Suprapubic skin (tissue), 4 donors: Measurements from ENCODE around the gene MAS1L. TPM values are rescaled to one million over a fixed set of nuclear protein-coding genes. Genes with fewer than 3 reads are reported as not detected.
A peak's percentile ranks its signal among the peaks of the same experiment; 100 is the strongest.

Experiments used
- DNase-seq, 2 donors: peaks; one replicate each; pipeline ENCODE4 v3.0.0-alpha.2; 2019; ENCODE audit warnings: low spot score in 2 of 2
- H3K27ac ChIP-seq: fragments of 200-600 bp; sonication (generic); one replicate; pipeline ENCODE4 v1.5.1; 2019
- H3K27me3 ChIP-seq: fragments of 200-600 bp; sonication (generic); one replicate; pipeline ENCODE4 v1.5.1; 2019
- H3K36me3 ChIP-seq: fragments of 200-600 bp; sonication (generic); one replicate; pipeline ENCODE4 v1.5.1; 2019
- H3K4me1 ChIP-seq: fragments of 200-600 bp; sonication (generic); one replicate; pipeline ENCODE4 v1.5.1; 2019
- H3K4me3 ChIP-seq: fragments of 200-600 bp; sonication (generic); one replicate; pipeline ENCODE4 v1.5.1; 2019; ENCODE audit warnings: mild to moderate bottlenecking
- H3K9me3 ChIP-seq: fragments of 200-600 bp; sonication (generic); one replicate; pipeline ENCODE4 v1.5.1; 2019
- CTCF ChIP-seq, 2 donors: fragments of 200-600 bp in 1 of 2; fragments of 450-650 bp in 1 of 2; sonication (generic) in 1 of 2; IDR thresholded peaks; one replicate each; pipeline ENCODE4 v1.5.1; 2016 to 2019; ENCODE audit warnings: antibody characterized with exemption in 2 of 2, mild to moderate bottlenecking in 1 of 2, moderate library complexity in 1 of 2
- EP300 ChIP-seq: sonication (generic); formaldehyde crosslinking; IDR thresholded peaks from one replicate; pipeline ENCODE4 v1.6.1; 2017; ENCODE audit warnings: antibody characterized with exemption
- POLR2A ChIP-seq, 2 donors: fragments of 450-650 bp; IDR thresholded peaks; one replicate each; pipeline ENCODE4 v1.6.1; 2017; ENCODE audit warnings: antibody characterized with exemption in 2 of 2, mild to moderate bottlenecking in 2 of 2, moderate library complexity in 2 of 2
- POLR2AphosphoS5 ChIP-seq, 3 donors: sonication (generic); formaldehyde crosslinking; IDR thresholded peaks; one replicate each; pipeline ENCODE4 v1.6.1; 2017; ENCODE audit warnings: antibody characterized with exemption in 3 of 3
- WGBS: methylation state at CpG from one replicate; pipeline ENCODE4 v1.1.5; 2018; 5-methylcytosine and 5-hydroxymethylcytosine counted together
- total RNA-seq, 4 donors: library from RNA; depleted of rRNA; stranded (reverse); fragments of >200 nt; gene quantifications; one replicate each; pipeline ENCODE4 v1.1.0, GENCODE V29; 2016

MAS1L gene
- total RNA-seq, 4 donors from 2014 or later = not detected

- H3K4me3 ChIP-seq = no peak overlapping the region
- no peaks in the 10 kb centered on the region for H3K4me1 ChIP-seq
- H3K27me3 ChIP-seq = peaks cover 3% of the 10 kb centered on the region
- 40% methylated on average over 4 of the region's 4 CpGs for WGBS
- H3K9me3 ChIP-seq = no peaks in the 10 kb centered on the region
- no peaks in the 10 kb centered on the region for H3K36me3 ChIP-seq
- TF ChIP-seq POLR2A (IDR thresholded peaks at IDR 0.05) (no peak), CTCF (IDR thresholded peaks at IDR 0.05) (no peak), POLR2AphosphoS5 (IDR thresholded peaks at IDR 0.05) (no peak), EP300 (no peak)
- DNase-seq = peak in 1 of 2 donors; percentile 23
- H3K27ac ChIP-seq = no peak overlapping the region
Observed at GRCh38 chr6:29510202-29510601, 22.4 kb upstream of the MAS1L start.

- Histone ChIP-seq H3K36me3 (no peaks in the 10 kb centered on the region), H3K4me1 (no peaks in the 10 kb centered on the region), H3K9me3 (no peaks in the 10 kb centered on the region), H3K4me3 (no peak overlapping the region), H3K27ac (no peak overlapping the region), H3K27me3 (peaks cover 3% of the 10 kb centered on the region)
- TF ChIP-seq POLR2AphosphoS5 (IDR thresholded peaks at IDR 0.05) (no peak), EP300 (no peak), CTCF (IDR thresholded peaks at IDR 0.05) (no peak), POLR2A (IDR thresholded peaks at IDR 0.05) (no peak)
- DNase-seq = peak in 1 of 2 donors; percentile 45
- WGBS = 89% methylated on average over 9 of the region's 9 CpGs
Observed at GRCh38 chr6:29509711-29510110, 22.0 kb upstream of the MAS1L start.

GRCh38 chr6:29509239-29509638 lies 21.5 kb upstream of the MAS1L start:
- Histone ChIP-seq H3K9me3 (no peaks in the 10 kb centered on the region), H3K4me3 (no peak overlapping the region), H3K27ac (no peak overlapping the region), H3K27me3 (peaks cover 3% of the 10 kb centered on the region), H3K36me3 (no peaks in the 10 kb centered on the region), H3K4me1 (no peaks in the 10 kb centered on the region)
- WGBS = 77% methylated on average over 5 of the region's 6 CpGs
- DNase-seq = peak in 1 of 2 donors; percentile 50
- TF ChIP-seq POLR2A (IDR thresholded peaks at IDR 0.05) (no peak), EP300 (no peak), CTCF (IDR thresholded peaks at IDR 0.05) (no peak)

GRCh38 chr6:29507319-29507718 lies 19.6 kb upstream of the MAS1L start:
- WGBS = 73% methylated on average over 5 of the region's 5 CpGs

GRCh38 chr6:29506446-29507067 lies 18.8 kb upstream of the MAS1L start:
- H3K4me1 ChIP-seq = no peaks in the 10 kb centered on the region
- H3K9me3 ChIP-seq = no peaks in the 10 kb centered on the region
- WGBS = 66% methylated on average over 11 of the region's 11 CpGs
- no peak overlapping the region for H3K27ac ChIP-seq
- no peak for DNase-seq
- H3K27me3 ChIP-seq = peaks cover 6% of the 10 kb centered on the region
- H3K36me3 ChIP-seq = no peaks in the 10 kb centered on the region
- no peak overlapping the region for H3K4me3 ChIP-seq
- TF ChIP-seq POLR2AphosphoS5 (IDR thresholded peaks at IDR 0.05) (no peak), EP300 (no peak), POLR2A (IDR thresholded peaks at IDR 0.05) (no peak), CTCF (IDR thresholded peaks at IDR 0.05) (no peak)

More at GRCh38 chr6:29507319-29507718, 19.6 kb upstream of the MAS1L start:
- Histone ChIP-seq H3K9me3 (no peaks in the 10 kb centered on the region), H3K27ac (no peak overlapping the region), H3K4me1 (no peaks in the 10 kb centered on the region), H3K36me3 (no peaks in the 10 kb centered on the region), H3K27me3 (peaks cover 3% of the 10 kb centered on the region), H3K4me3 (no peak overlapping the region)
- TF ChIP-seq POLR2AphosphoS5 (IDR thresholded peaks at IDR 0.05) (no peak), POLR2A (IDR thresholded peaks at IDR 0.05) (no peak), CTCF (IDR thresholded peaks at IDR 0.05) (no peak), EP300 (no peak)
- no peak for DNase-seq
